Suppressor macrophage (primary cell): ENCODE measurements around the gene POU2F3.

Source experiments
- DNase-seq, 4 experiments: peaks; one replicate each; pipeline ENCODE4 v3.0.0-alpha.2; 2020 to 2022

Gene POU2F3

GRCh38 chr11:120285256-120285655, 45.3 kb downstream of the POU2F3 start:
- DNase-seq, result no peak

GRCh38 chr11:120288021-120288420, 48.1 kb downstream of the POU2F3 start:
- DNase-seq, result no peak

GRCh38 chr11:120289426-120289825, 49.5 kb downstream of the POU2F3 start:
- peak in 3 of 4 experiments; percentile 23 to 29 (median 24) for DNase-seq

GRCh38 chr11:120290956-120291355, 51.0 kb downstream of the POU2F3 start:
- no peak for DNase-seq

GRCh38 chr11:120293038-120293800, 53.3 kb downstream of the POU2F3 start:
- no peak for DNase-seq

- no peak for DNase-seq
These were observed 54.2 kb downstream of the POU2F3 start for GRCh38 chr11:120294096-120294495.

GRCh38 chr11:120295099-120295498, 55.2 kb downstream of the POU2F3 start:
- no peak for DNase-seq

GRCh38 chr11:120296554-120296953, 56.6 kb downstream of the POU2F3 start:
- DNase-seq, result no peak

GRCh38 chr11:120298461-120298860, 58.5 kb downstream of the POU2F3 start:
- DNase-seq, result no peak

- no peak for DNase-seq
These were observed 62.3 kb downstream of the POU2F3 start for GRCh38 chr11:120302001-120302805.

- peak; percentile 83 to 91 (median 88) for DNase-seq
These were observed 63.2 kb downstream of the POU2F3 start for GRCh38 chr11:120303004-120303637.

- DNase-seq, result peak in 3 of 4 experiments; percentile 37 to 49 (median 40)
These were observed 64.6 kb downstream of the POU2F3 start for GRCh38 chr11:120304526-120304925.

- DNase-seq, result no peak
These were observed 65.3 kb downstream of the POU2F3 start for GRCh38 chr11:120305286-120305685.

- no peak for DNase-seq
These were observed 66.7 kb downstream of the POU2F3 start for GRCh38 chr11:120306519-120307242.

GRCh38 chr11:120307476-120307875, 67.5 kb downstream of the POU2F3 start:
- DNase-seq, result no peak

GRCh38 chr11:120308081-120308480, 68.1 kb downstream of the POU2F3 start:
- DNase-seq, result no peak

- DNase-seq, result no peak
These were observed 70.9 kb downstream of the POU2F3 start for GRCh38 chr11:120310870-120311269.

GRCh38 chr11:120314861-120315260, 74.9 kb downstream of the POU2F3 start:
- DNase-seq, result no peak

GRCh38 chr11:120316880-120317688, 77.1 kb downstream of the POU2F3 start:
- no peak for DNase-seq

GRCh38 chr11:120317689-120318480, 77.9 kb downstream of the POU2F3 start:
- DNase-seq, result no peak

- no peak for DNase-seq
These were observed 79.0 kb downstream of the POU2F3 start for GRCh38 chr11:120318906-120319305.
